H1 (cell line): Measurements from ENCODE around the gene PNPLA3. TPM values are rescaled to one million over a fixed set of nuclear protein-coding genes. Genes with fewer than 3 reads are reported as not detected.

ENCODE experiments used
- JUND ChIP-seq: IDR thresholded peaks from 2 replicates; pipeline ENCODE4 v1.6.1; 2011; ENCODE audit warnings: mild to moderate bottlenecking, improper control_type of control experiment, low read length
- NANOG ChIP-seq: IDR thresholded peaks from 2 replicates; pipeline ENCODE4 v1.6.1; 2011; ENCODE audit warnings: low read length, low read depth, mild to moderate bottlenecking, inconsistent platforms; ENCODE audit not compliant: insufficient read depth, poor library complexity, severe bottlenecking
- NRF1 ChIP-seq: IDR thresholded peaks from 2 replicates; pipeline ENCODE4 v1.6.1; 2011; ENCODE audit warnings: mild to moderate bottlenecking, low read depth, low read length, improper control_type of control experiment
- SRF ChIP-seq: IDR thresholded peaks from 2 replicates; pipeline ENCODE4 v1.6.1; 2011; ENCODE audit warnings: mild to moderate bottlenecking, low read depth, low read length, moderate library complexity
- polyA plus RNA-seq, 7 experiments: library from polyadenylated mRNA; depleted of rRNA in 3 of 7; stranded (reverse) in 5 of 7; unstranded in 2 of 7; fragments of >200 nt in 5 of 7; fragments of 200-250 nt in 2 of 7; gene quantifications; 1 replicate in 5 of 7; 2 replicates in 1 of 7; 4 replicates in 1 of 7; pipeline versions ENCODE4 v1.2.1 to v1.2.3, GENCODE V29; 2011 to 2013; ENCODE audit warnings: missing spikeins in 2 of 7, mixed read lengths in 2 of 7
- total RNA-seq: library from RNA; stranded (reverse); fragmentation: NEBNext Ultra II Directional; extraction: Animal tissue kit (Norgen Biotek cat#: 25700); gene quantifications from 2 replicates; pipeline ENCODE4 v1.2.1, GENCODE V29; 2021
- TF ChIP-seq, protein P1 (sequence below): IDR thresholded peaks from 2 replicates; pipeline ENCODE4 v1.6.1; 2012; ENCODE audit warnings: inconsistent platforms
- TF ChIP-seq, protein P2 (sequence below): IDR thresholded peaks from 2 replicates; pipeline ENCODE4 v1.6.1; 2011; ENCODE audit warnings: low read length, improper control_type of control experiment

The PNPLA3 gene
- total and polyA plus RNA-seq, 2 of the 8 experiments (the other 6 are each of a cell fraction or from before 2014, with no cell fraction given), result 17.5 to 23.4 TPM

DNA sequence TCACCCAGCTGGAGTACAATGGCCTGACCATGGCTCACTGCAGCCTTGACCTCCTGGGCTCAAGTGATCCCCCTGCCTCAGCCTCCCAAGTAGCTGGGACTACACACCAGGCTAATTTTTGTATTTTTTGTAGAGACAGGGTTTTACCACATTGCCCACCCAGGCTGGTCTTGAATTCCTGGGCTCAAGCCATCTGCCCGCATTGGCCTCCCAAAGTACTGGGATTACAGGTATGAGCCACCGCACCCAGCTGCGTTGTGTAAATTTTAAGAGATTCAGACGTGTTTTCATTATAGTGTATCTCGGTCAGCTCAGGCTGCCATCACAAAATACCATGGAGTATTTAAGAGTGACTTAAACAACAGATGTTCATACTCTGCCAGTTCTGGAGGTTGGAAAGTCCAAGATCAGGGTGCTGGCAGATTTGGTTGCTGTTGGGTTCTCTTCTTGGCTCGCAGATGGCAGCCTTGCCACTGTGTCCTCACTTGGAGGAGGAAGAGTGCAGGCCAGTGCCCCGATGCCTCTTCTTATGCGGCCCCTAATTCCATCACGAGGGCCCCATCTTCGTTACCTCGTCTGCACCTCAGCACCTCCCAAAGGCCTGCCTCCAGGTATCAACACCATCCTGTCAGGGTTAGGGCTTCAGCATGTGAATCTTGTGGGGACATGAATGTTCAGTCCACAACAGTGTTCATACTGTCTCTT, 67.9 kb downstream of the PNPLA3 start (continued):
- TF ChIP-seq NANOG, result no peak
- TF ChIP-seq, protein P1, sequence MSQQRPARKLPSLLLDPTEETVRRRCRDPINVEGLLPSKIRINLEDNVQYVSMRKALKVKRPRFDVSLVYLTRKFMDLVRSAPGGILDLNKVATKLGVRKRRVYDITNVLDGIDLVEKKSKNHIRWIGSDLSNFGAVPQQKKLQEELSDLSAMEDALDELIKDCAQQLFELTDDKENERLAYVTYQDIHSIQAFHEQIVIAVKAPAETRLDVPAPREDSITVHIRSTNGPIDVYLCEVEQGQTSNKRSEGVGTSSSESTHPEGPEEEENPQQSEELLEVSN, result no peak
- TF ChIP-seq NRF1, result no peak
- TF ChIP-seq, protein P2, sequence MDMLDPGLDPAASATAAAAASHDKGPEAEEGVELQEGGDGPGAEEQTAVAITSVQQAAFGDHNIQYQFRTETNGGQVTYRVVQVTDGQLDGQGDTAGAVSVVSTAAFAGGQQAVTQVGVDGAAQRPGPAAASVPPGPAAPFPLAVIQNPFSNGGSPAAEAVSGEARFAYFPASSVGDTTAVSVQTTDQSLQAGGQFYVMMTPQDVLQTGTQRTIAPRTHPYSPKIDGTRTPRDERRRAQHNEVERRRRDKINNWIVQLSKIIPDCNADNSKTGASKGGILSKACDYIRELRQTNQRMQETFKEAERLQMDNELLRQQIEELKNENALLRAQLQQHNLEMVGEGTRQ, result no peak
- no peak for TF ChIP-seq SRF
- no peak for TF ChIP-seq JUND
- TF ChIP-seq, all 59 proteins: peak for 0
